Iris pigment epithelial cell (primary cell): Measurements from ENCODE around the gene MLX.

Experiments
- DNase-seq: peaks from one replicate; pipeline ENCODE4 v3.0.0-alpha.2; 2011; ENCODE audit warnings: low read depth

The MLX gene, protein sequence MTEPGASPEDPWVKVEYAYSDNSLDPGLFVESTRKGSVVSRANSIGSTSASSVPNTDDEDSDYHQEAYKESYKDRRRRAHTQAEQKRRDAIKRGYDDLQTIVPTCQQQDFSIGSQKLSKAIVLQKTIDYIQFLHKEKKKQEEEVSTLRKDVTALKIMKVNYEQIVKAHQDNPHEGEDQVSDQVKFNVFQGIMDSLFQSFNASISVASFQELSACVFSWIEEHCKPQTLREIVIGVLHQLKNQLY

DNA sequence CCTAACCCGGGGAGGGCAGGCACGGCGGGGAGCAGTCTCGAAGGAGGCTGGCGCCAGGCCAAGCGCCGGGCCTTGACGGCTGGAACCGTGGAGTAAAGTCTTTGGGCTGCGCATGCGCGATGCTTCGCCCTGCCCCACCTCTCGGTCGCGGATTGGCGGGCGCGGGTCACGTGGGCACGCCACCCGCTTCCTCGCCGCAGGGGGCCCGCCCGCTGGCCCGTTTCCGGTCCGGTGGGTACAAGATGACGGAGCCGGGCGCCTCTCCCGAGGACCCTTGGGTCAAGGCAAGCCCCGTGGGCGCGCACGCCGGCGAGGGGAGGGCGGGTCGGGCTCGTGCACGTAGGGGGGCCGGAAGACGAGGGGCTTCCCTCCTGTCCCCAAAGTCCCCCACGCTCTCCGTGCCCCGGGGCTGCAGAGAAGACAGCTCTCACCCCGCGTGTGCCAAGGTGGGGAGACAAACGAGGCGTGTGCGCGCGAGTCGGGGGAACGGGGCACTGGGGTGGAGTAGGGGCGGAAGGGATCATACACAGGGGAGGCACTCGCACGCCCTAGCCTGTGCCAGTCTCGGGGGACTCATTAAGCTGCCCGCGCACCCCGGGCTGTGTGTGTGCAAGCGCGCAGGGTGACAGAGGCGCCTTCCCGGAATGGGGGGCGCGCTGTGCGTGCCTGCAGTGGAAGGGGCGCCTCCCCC, at the start of gene MLX:
TSS of gene MLX (plus strand) at position 218 of the 691 bp plus-strand sequence. CDS start at position 243, 25 bp downstream.
- peak; percentile 79 for DNase-seq

DNA sequence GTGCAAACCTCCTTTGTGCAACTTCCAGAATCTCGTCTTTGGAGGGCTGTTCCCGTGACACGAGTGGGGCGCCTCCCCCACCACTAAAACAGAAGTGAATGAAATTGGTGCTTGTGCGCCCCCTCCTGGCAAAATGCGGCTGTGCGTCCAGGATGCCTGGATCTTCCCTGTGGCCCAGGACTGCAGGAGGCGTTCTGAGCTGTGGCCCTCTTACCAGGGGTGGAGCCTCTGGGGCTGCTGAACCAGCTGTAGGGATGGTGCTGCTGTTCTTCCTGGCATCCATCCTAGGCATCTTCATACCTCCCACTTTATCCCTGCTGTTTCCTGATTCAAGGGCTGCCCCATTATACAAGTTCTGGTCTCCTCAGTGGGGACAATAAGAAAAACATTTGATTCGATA, 49.4 kb upstream of the MLX start:
- peak; percentile 82 for DNase-seq

DNA sequence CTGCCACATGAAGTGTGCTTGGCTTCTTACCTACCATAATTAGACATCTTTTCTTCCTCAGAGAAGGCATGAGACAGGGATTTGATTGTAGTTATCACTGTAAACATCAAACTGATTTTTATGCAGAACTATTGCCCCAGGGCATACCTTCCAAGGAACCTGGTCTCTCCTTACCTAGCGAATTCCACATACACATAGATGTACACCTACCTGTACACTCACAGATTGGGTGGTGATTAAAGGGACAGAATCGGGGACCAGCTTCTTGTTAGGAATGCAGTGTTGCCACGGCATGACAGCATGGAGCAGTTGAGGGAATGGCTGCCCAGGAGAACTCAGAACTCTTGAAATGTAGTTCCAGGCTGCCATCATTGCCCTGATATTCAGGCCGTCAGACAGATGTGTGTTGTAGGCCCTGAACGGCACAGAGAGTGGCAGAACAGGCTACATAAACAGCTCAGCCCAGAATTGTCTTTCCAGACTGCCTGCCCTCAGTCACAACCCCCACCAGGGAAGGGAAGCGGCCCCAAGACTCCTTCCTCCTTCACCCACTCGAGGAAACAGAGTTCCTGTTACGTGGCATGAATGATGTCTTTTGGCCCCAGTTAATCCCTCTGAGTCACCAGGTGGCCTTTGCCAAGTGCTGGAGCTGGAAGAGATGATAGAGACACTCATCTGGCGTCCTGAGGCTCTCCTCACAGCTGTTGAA, 48.7 kb upstream of the MLX start:
- peak; percentile 96 for DNase-seq

DNA sequence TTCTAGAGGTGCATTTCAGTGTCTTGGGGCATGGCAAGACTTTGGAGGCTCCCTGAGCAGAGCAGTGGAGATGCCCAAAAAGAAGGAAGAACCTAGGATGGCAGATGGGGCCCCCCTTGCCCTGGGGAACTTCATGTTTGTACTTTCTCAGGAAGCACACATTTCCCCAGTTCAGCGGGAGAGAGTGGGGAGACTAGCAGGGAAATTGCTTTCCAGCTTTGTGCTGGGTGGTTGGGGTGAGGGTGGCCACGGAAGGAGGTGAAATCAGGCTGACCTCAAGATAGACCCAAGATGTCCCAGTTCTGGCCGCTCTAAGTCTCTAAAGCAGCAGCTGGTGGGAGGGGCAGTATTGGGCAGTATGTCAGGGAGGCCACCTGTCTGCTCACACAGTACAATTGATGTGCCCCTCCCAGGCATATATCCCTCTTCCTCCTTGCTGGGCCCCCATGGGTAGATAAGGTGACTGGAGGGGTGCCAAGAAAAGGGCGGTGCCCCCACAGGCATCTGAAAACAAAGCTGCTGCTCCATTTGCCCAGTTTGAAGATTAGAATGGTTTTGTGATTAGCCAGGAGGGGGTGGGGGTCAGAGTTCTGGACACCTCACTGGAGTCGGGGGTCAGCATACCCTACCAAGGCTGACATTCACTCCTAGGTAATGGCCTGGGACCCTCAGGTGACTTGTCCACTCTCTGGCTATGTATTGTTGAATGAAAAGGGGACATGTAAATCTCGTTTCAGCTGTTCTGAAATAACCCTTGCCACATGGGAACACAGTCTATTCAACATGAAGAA, 48.0 kb upstream of the MLX start:
- peak; percentile 34 for DNase-seq

DNA sequence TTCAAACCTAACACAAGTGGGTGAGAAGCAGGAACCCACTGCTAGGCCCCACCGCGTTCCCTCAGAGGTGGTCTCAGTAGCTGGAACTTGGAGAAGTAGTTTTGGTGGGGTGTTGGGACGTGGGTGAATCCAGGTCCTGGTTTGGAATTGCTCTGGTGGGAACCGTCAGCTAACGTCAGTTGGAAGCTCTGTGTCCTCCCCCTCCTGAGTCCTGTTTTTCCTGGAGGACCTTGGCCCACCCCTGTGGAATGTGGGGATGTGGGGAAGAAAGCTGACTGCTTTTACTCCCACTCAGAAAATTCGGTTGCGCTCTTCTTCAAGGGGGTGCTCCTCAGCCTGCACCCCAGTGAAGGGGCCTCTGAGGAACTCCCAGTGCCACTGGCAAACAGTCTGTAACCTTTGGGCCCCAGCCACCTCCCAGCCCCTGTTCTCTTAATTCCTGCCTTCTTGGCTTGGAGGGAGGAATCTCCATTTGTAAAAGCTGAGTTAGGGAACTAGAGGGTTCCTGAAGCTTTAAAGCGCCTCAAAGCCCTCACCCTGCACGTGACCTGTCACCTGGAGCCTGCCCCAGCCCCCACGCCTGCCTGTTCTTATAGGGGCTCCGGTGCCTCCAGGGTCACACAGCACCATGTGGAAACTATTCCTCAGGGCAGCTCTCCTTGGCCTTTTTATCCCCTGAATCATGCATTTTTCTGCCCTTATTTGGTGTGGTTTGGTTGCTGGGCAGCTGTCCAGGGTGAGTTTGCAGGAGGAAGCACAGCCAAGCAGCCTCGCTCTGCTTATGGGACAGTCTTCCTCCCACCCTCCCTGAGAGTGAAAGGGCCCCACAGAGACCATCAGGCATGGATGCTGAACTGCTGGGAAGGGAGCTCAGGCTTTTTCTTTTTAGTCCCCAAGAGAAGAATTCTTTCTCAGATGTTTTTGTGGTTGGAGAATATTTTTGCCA, 47.1 kb upstream of the MLX start:
- DNase-seq: peak; percentile 99

DNA sequence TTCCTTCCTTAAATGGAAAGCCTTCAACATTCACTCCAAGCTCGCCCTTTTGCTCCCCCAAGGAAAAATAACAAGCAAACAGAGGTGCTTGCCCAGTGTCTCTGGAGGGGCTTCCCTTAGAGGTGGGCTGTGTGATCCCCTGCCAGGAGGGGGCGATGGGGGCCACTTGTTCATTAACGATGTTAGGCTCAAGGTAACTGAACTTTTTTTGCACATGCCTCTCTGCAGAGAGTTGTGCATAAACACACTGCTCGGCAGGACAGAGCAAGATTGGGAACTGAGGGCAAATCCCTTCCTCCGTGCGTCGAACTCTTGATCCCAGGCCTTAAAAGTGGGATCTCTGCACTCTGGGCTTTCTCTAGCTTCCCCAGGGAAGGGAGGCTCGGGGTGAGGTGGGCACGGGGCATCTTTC, 46.4 kb upstream of the MLX start:
- DNase-seq: no peak

DNA sequence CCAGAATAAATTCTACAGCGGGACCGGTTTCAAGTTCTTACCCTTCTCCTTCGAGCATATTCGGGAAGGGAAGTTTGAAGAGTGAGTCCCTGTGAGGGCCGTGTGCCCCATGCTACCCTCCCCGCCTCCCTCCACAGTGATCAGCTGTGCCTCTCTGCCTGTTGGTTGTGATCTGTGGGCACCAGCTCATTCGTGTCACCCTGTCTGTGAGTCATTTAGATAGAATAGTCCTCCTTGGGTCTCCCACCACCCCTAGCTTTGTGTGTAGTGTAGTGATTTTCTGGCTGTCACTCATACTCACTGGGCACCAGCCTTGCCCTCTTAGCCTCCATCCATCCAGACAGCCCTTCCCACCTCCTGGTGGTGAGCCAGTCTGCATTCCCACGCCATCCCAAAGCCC, 45.9 kb upstream of the MLX start:
- DNase-seq: no peak

DNA sequence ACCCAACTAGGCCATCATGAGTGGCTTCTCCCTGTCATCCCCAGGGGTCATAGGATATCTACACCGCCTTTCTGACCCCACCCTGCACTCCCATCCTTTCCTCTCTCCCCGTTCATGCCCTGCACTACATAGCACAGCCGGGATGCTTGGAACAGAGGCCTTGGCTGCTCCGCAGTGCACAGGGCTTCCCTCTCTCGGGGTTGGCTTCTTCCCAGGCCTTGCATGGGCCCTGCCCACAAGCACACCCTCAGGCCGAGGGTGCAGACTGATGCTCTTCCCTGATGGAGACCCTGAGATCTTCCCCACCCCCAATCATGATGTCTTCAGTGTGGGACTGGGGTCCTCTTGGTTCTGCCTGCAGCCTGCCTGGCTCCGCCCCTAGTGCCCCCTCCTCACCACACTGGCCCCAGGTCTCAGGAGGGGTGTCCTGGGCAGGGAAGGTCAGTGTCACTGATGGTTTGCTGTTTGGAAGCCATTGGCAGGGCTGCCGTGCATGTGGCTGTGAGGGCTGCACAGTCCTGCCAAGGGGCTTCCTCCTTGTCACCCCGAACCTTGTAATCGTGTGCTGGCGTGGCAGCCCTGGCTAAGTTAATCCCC, 45.1 kb upstream of the MLX start:
- no peak for DNase-seq

DNA sequence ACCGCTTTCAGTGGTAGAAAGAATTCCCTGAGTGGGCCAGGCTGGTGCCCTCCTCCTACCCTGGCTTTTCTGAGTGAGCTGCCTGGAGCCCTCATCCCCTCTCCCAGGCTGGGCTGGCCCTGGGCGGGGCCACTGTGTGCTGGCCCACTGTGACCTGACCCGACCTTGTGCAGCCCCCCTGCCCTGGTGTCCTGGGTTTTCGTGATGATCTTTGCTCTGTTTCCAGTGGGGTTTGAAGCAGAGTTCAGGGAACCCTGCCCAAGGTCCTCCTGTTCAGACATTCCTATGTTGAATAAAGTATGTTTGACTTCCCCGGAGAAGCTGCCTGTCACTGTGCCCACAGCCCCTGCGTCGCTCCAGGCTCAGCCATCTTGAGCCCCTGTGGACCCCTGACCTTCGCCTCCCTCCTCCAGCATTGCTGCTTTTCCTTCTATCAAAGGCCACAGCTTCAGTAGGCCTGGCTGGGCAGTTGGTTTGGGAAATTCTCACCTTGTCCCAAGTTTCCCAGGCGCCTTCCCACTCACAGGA, 44.6 kb upstream of the MLX start:
- DNase-seq: no peak

DNA sequence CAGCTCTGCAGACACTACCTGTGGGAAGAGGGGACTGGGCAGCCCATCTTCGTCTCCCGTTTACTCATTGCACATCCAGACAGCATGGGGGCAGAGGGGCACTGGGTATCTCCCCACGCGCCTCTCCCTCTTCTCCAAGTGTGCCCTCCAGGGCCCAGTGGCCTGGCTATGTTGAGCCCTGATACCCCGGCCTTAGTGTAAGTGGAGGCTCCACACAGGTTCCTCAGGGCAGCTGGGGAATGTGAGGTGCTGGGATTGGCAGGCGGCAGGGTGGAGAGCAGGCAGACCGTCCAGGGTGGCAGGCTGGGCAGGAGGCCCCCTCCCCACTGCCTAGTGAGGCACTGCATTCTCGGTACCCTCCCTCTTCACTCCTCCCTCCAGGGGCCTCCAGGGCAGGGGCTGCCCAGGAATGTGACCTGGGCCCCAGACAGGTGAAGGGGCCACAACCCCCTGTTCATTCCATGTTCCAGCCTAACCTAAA, 44.1 kb upstream of the MLX start:
- DNase-seq: no peak

DNA sequence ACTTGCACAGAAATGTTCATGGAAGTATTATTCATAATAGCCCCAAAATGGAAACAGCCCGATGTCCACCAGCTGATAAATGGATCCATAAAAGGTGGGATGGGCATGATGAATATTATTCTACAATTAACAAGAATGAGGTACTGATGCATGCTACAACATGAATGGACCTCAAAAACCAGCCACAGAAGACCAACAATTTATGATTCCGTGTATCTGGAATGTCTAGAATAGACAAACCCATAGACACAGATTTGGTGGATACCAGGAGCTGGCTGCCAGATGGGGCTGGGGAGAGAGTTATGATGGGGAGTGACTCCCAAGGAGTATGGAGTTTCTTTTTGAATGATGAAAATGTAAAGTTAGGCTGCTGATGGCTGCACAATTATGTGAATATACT, 41.7 kb upstream of the MLX start:
- DNase-seq: peak; percentile 45

DNA sequence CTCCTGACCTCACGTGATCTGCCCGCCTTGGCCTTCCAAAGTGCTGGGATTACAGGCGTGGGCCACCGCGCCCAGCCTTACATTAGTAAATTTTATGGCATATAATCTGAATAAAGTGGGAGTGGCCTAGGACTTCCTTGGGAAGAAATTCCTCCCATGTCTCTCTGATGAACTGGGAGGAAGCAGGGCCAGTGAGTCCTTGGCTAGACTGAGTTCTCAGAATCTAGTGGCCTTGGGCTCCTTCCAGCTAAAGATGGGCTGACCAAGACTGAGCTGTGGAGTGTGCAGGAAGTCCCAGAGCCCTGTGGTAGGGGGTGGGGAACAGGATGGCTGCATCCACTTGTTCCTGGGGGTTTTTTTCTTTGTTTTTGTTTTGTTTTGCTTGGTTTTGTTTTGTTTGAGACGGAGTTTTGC, 40.9 kb upstream of the MLX start:
- DNase-seq: peak; percentile 45

DNA sequence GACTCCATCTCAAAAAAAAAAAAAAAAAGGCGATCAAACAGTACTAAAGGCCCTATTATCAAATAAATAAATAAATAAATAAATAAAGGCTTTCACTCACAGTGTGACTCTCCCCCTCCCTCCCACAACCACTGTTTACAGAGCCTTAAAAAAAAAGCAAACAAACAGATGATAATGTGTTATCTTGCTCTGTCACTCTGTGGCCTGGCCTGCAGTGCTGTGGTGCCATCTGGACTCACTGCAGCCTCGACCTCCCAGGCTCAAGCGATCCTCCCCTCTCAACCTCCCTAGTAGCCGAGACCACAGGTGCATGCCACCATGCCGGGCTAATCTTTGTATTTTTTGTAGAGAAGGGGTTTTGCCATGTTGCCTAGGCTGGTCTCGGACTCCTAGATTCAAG, 39.0 kb upstream of the MLX start:
- DNase-seq: no peak

DNA sequence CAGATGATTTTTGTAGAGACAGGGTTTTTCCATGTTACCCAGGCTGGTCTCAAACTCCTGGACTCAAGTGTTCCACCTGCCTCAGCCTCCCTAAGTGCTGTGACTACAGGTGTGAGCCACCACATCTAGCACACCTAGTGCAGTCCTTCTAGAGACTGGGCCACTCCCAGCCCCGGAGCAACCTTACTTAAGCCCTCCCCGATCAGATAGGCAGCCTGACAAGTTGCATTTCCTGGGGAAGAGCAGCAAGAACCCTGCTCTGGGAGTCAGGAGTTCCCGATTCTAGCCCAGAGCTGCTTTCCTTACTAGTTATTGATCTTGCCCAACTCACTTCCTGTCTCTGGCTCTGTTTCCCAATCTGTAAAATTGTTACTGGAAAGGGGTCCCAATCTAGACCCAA, 37.8 kb upstream of the MLX start:
- DNase-seq: no peak

DNA sequence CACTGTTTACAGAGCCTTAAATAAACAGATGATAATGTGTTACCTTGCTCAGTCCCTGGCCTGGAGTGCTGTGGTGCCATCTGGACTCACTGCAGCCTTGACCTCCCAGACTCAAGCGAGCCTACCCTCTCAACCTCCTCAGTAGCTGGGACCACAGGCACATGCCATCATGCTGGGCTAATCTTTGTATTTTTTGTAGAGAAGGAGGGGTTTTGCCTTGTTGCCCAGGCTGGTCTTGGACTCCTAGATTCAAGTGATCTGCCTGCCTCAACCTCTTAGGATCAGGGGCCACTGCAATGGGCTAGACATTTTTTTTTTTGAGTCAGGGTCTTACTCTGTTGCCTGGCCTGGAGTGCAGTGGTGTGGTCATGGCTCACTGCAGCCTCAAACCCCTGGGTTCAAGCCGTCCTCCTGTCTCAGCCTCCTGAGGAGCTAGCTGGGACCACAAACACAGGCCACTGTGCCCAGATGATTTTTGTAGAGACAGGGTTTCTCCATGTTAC, 35.9 kb upstream of the MLX start:
- DNase-seq: no peak

DNA sequence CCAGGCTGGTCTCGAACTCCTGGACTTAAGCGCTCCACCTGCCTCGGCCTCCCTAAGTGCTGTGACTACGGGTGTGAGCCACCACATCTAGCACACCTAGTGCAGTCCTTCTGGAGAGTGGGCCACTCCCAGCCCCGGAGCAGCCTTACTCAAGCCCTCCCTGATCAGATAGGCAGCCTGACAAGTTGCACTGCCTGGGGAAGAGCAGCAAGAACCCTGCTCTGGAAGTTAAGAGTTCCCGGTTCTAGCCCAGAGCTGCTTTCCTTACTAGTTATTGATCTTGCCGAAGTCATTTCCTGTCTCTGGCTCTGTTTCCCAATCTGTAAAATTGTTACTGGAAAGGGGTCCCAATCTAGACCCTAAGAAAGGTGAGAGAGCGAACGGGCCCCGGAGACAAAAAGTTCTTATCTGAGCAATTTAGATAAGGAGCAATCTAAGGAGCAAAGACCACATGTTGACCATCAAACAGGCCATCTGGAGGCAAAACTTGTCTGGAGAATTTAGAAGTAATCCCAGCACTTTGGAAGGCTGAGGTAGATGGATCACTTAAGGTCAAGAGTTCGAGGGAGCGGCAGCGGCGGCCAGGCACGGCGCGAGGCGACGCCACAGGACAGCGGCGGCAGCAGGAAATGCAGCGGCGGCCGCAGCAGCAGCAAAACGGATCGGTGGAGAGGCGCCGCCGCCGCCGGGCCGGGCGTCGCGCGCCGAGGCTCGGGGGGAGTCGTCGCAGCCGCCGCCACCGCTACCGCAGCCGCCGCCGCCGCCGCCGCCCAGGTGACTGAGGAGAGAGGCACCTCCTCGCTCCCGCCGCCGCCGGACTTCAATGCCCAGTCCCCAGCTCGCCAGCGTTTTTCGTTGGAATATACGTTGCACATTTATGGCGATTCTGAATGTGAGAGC, 35.2 kb upstream of the MLX start:
- no peak for DNase-seq

DNA sequence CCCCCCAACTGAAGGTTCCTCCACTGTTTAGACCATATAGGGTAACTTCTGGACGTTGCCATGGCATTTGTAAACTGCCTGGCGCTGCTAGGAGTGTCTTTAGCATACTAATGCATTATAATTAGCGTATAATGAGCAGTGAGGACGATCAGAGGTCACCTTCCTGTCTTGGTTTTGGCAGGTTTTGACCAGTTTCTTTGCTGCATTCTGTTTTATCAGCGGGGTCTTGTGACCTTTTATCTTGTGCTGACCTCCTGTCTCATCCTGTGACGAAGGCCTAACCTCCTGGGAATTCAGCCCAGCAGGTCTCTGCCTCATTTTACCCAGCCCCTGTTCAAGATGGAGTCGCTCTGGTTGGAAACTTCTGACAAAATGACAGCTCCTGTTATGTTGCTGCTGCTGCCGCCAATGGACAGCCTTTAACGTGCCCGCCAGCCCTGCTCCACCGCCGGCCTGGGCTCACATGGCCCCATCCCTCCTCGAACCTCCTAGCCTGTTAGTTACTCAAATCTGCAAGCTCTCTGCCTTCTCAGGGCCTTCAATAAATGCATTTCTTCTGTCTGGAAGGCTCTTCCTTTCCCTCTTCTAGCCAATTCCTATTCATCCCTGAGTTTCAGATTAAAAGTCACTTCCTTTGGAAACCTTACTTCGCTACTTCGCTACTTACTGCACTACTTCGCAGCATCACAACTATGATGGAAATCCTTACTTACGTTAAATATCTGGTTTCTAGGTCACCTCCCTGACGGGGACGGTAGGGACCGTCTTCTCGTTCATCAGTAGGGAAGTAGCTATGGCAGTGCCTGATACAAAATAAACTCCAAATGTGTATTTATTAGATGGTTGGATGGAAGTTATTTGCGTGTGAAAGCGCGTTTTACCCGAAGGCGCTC, 31.5 kb upstream of the MLX start:
- no peak for DNase-seq

DNA sequence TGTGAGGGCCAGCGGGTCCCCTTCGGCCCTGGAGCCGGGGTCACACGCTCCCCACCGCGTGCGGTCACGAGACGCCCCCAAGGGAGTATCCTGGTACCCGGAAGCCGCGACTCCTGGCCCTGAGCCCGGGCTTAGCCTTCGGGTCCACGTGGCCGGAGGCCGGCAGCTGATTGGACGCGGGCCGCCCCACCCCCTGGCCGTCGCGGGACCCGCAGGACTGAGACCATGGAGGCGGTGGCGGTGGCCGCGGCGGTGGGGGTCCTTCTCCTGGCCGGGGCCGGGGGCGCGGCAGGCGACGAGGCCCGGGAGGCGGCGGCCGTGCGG, 30.9 kb upstream of the MLX start, which contains the start of gene NAGLU:
TSS of gene NAGLU (plus strand) at position 194 of the 324 bp plus-strand sequence. CDS start at position 226, 32 bp downstream.
- DNase-seq: peak; percentile 79
